Neural cell (in vitro differentiated cells): Measurements from ENCODE around the gene NOLC1. TPM values are rescaled to one million over a fixed set of nuclear protein-coding genes. Genes with fewer than 3 reads are reported as not detected.

Source experiments
- H2AFZ ChIP-seq: fragments of 200-600, 300-800 bp; sonication (generic), shearing (Covaris generic); 2 replicates; pipeline ENCODE4 v1.6.0; 2014; ENCODE audit warnings: low read depth, mild to moderate bottlenecking, antibody characterized with exemption, low read length, moderate library complexity
- H3F3A ChIP-seq: fragments of 200-600 bp; shearing (Covaris generic); 2 replicates; pipeline ENCODE4 v1.6.1; 2016; ENCODE audit warnings: mild to moderate bottlenecking, moderate library complexity, mixed read lengths, antibody characterized with exemption, low read length; ENCODE audit not compliant: insufficient read depth, poor library complexity, severe bottlenecking
- H3K27ac ChIP-seq: fragments of 200-600, 300-800 bp; sonication (generic), shearing (Covaris generic); 2 replicates; pipeline ENCODE4 v1.5.1; 2014; ENCODE audit warnings: mild to moderate bottlenecking, low read length, moderate library complexity
- H3K27me3 ChIP-seq: fragments of 300-800, 200-600 bp; sonication (generic), shearing (Covaris generic); 2 replicates; pipeline ENCODE4 v1.6.0; 2014; ENCODE audit warnings: mild to moderate bottlenecking, low read depth, low read length, moderate library complexity; ENCODE audit not compliant: insufficient read depth
- H3K36me3 ChIP-seq: fragments of 300-800, 200-600 bp; sonication (generic), shearing (Covaris generic); 2 replicates; pipeline ENCODE4 v1.5.1; 2014; ENCODE audit warnings: mild to moderate bottlenecking, antibody characterized with exemption, low read length, moderate library complexity; ENCODE audit not compliant: insufficient read depth
- H3K4me2 ChIP-seq: fragments of 300-800, 200-600 bp; sonication (generic), shearing (Covaris generic); 2 replicates; pipeline ENCODE4 v1.6.0; 2014; ENCODE audit warnings: mild to moderate bottlenecking, low read length
- H3K4me3 ChIP-seq: fragments of 300-800, 200-600 bp; sonication (generic), shearing (Covaris generic); 2 replicates; pipeline ENCODE4 v1.5.1; 2014; ENCODE audit warnings: mild to moderate bottlenecking, low read length, moderate library complexity
- H3K79me2 ChIP-seq: fragments of 200-600 bp; shearing (Covaris generic); replicated peaks from 2 replicates; pipeline ENCODE4 v1.6.0; 2014; ENCODE audit warnings: mild to moderate bottlenecking, low read length, moderate library complexity; ENCODE audit not compliant: insufficient read depth
- H3K9ac ChIP-seq: fragments of 300-800, 200-600 bp; sonication (generic), shearing (Covaris generic); 2 replicates; pipeline ENCODE4 v1.6.1; 2016; ENCODE audit warnings: mild to moderate bottlenecking, low read length, mixed read lengths
- H3K9me2 ChIP-seq: fragments of 200-600 bp; shearing (Covaris generic); 2 replicates; pipeline ENCODE4 v1.6.1; 2016; ENCODE audit warnings: mild to moderate bottlenecking, low read length, mixed read lengths; ENCODE audit not compliant: insufficient read depth
- H3K9me3 ChIP-seq: fragments of 200-600, 300-800 bp; sonication (generic), shearing (Covaris generic); 2 replicates; pipeline ENCODE4 v1.6.1; 2016; ENCODE audit warnings: mild to moderate bottlenecking, mixed run types, low read length, moderate library complexity, mixed read lengths
- H4K20me1 ChIP-seq: fragments of 200-600 bp; shearing (Covaris generic); 2 replicates; pipeline ENCODE4 v1.6.1; 2016; ENCODE audit warnings: mild to moderate bottlenecking, mixed run types; ENCODE audit not compliant: insufficient read depth
- EP300 ChIP-seq: fragments of 450-650 bp; conservative IDR thresholded peaks from 2 replicates; pipeline ENCODE4 v1.6.1; 2014; ENCODE audit warnings: antibody characterized with exemption, mild to moderate bottlenecking, moderate library complexity; ENCODE audit not compliant: poor library complexity, severe bottlenecking
- EZH2 ChIP-seq: fragments of 200-600, 300-800 bp; shearing (Covaris generic), sonication (generic); IDR thresholded peaks from 2 replicates; pipeline ENCODE4 v1.6.1; 2014; ENCODE audit warnings: antibody characterized with exemption, low read length, borderline replicate concordance, mild to moderate bottlenecking; ENCODE audit not compliant: insufficient read depth, poor library complexity, severe bottlenecking
- MXI1 ChIP-seq: fragments of 450-650 bp; conservative IDR thresholded peaks from 2 replicates; pipeline ENCODE4 v1.6.1; 2014; ENCODE audit warnings: antibody characterized with exemption, mild to moderate bottlenecking; ENCODE audit not compliant: poor library complexity, severe bottlenecking
- POLR2AphosphoS5 ChIP-seq: IDR thresholded peaks from 2 replicates; pipeline ENCODE4 v1.6.1; 2012
- RAD21 ChIP-seq: fragments of 450-650 bp; conservative IDR thresholded peaks from 2 replicates; pipeline ENCODE4 v1.6.1; 2014; ENCODE audit warnings: antibody characterized with exemption, mild to moderate bottlenecking, moderate library complexity
- REST ChIP-seq: IDR thresholded peaks from 2 replicates; pipeline ENCODE4 v1.6.1; 2012; ENCODE audit warnings: borderline replicate concordance
- SMC3 ChIP-seq: fragments of 450-650 bp; conservative IDR thresholded peaks from 2 replicates; pipeline ENCODE4 v1.6.1; 2014; ENCODE audit warnings: antibody characterized with exemption, mild to moderate bottlenecking, moderate library complexity; ENCODE audit not compliant: poor library complexity
- polyA plus RNA-seq: library from polyadenylated mRNA; depleted of rRNA; stranded (reverse); fragments of >200 nt; gene quantifications from 2 replicates; pipeline ENCODE4 v1.2.3, GENCODE V29; 2014
- TF ChIP-seq, protein P1 (sequence below): fragments of 450-650 bp; IDR thresholded peaks from 2 replicates; pipeline ENCODE4 v1.5.1; 2014; ENCODE audit warnings: antibody characterized with exemption, mild to moderate bottlenecking, moderate library complexity; ENCODE audit not compliant: poor library complexity, severe bottlenecking

NOLC1 gene
- polyA plus RNA-seq, 1 donor from 2014 or later: 36.0 TPM

GRCh38 chr10:102141583-102142107 lies 10.5 kb upstream of the NOLC1 start:
- Histone ChIP-seq H4K20me1 (no peaks in the 10 kb centered on the region), H2AFZ (no peak overlapping the region), H3F3A (no peaks in the 10 kb centered on the region), H3K9me3 (no peaks in the 10 kb centered on the region), H3K27ac (no peak overlapping the region), H3K79me2 (peaks cover 4% of the 10 kb centered on the region), H3K27me3 (no peaks in the 10 kb centered on the region), H3K9ac (no peak overlapping the region), H3K4me2 (no peak overlapping the region), H3K36me3 (no peaks in the 10 kb centered on the region), H3K9me2 (no peaks in the 10 kb centered on the region), H3K4me3 (no peak overlapping the region)
- no peak for TF ChIP-seq EP300

DNA sequence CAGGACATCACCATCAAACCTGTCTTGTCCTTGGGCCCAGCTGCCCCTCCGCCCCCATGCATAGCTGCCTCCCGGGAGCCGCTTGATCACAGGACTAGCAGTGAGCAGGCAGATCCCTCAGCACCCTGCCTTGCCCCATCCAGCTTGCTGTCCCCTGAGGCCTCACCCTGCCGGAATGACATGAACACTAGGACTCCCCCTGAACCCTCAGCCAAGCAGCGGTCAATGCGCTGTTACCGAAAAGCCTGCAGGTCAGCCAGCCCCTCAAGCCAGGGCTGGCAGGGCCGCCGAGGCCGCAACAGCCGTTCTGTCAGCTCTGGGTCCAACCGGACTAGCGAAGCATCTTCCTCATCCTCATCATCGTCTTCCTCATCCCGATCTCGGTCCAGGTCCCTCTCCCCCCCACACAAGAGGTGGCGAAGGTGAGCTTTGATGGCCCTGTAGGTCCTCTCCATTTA lies 5.2 kb upstream of the NOLC1 start:
- Histone ChIP-seq H3K4me3 (no peak overlapping the region), H2AFZ (no peak overlapping the region), H3K27ac (no peak overlapping the region), H3K79me2 (no peaks in the 10 kb centered on the region), H3K4me2 (no peak overlapping the region), H3K27me3 (no peaks in the 10 kb centered on the region), H3K36me3 (peaks cover 4% of the 10 kb centered on the region), H3K9me2 (no peaks in the 10 kb centered on the region), H4K20me1 (no peaks in the 10 kb centered on the region), H3F3A (no peaks in the 10 kb centered on the region), H3K9ac (no peak overlapping the region), H3K9me3 (no peaks in the 10 kb centered on the region)
- TF ChIP-seq EZH2: no peak

GRCh38 chr10:102147561-102147960 lies 4.6 kb upstream of the NOLC1 start:
- Histone ChIP-seq H3F3A (no peaks in the 10 kb centered on the region), H3K36me3 (peaks cover 4% of the 10 kb centered on the region), H3K4me3 (no peak overlapping the region), H2AFZ (no peak overlapping the region), H3K27ac (no peak overlapping the region), H3K9me2 (no peaks in the 10 kb centered on the region), H4K20me1 (no peaks in the 10 kb centered on the region), H3K79me2 (peaks cover under 1% of the 10 kb centered on the region), H3K9me3 (no peaks in the 10 kb centered on the region), H3K9ac (no peak overlapping the region), H3K27me3 (no peaks in the 10 kb centered on the region), H3K4me2 (no peak overlapping the region)
- TF ChIP-seq REST: no peak
- TF ChIP-seq RAD21: no peak
- no peak for TF ChIP-seq EP300
- no peak for TF ChIP-seq POLR2AphosphoS5
- TF ChIP-seq, protein P1, sequence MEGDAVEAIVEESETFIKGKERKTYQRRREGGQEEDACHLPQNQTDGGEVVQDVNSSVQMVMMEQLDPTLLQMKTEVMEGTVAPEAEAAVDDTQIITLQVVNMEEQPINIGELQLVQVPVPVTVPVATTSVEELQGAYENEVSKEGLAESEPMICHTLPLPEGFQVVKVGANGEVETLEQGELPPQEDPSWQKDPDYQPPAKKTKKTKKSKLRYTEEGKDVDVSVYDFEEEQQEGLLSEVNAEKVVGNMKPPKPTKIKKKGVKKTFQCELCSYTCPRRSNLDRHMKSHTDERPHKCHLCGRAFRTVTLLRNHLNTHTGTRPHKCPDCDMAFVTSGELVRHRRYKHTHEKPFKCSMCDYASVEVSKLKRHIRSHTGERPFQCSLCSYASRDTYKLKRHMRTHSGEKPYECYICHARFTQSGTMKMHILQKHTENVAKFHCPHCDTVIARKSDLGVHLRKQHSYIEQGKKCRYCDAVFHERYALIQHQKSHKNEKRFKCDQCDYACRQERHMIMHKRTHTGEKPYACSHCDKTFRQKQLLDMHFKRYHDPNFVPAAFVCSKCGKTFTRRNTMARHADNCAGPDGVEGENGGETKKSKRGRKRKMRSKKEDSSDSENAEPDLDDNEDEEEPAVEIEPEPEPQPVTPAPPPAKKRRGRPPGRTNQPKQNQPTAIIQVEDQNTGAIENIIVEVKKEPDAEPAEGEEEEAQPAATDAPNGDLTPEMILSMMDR: no peak
- TF ChIP-seq MXI1: no peak
- TF ChIP-seq SMC3: no peak
